LNCaP clone FGC (cell line): ENCODE data around the gene PLPP6.

Source experiments
- DNase-seq: peaks from one replicate; pipeline ENCODE4 v3.0.0-alpha.2; 2011; ENCODE audit warnings: low read depth
- H3K4me3 ChIP-seq: 2 replicates; pipeline ENCODE4 v1.5.1; 2011; ENCODE audit warnings: mild to moderate bottlenecking, low read depth, low read length, control low read depth
- CTCF ChIP-seq: IDR thresholded peaks from 2 replicates; pipeline ENCODE4 v1.5.1; 2012; ENCODE audit warnings: mild to moderate bottlenecking; ENCODE audit not compliant: control insufficient read depth, insufficient read depth; ENCODE audit errors: extremely low read depth

PLPP6 gene

GRCh38 chr9:4678679-4679267, 16.7 kb downstream of the PLPP6 start:
- TF ChIP-seq CTCF, result no peak
- no peak for DNase-seq
- peak overlapping the region; percentile 74 for H3K4me3 ChIP-seq

- peak within 1 kb of the TSS; percentile 74 for H3K4me3 ChIP-seq
- DNase-seq, result peak; percentile 82
- TF ChIP-seq CTCF, result peak; percentile 32
These were observed 17.4 kb downstream of the PLPP6 start, which contains the start of gene CDC37L1 for GRCh38 chr9:4679268-4680172. CDC37L1 (plus strand) TSS chr9:4679569; CDS start chr9:4679768, 199 bp downstream.

GRCh38 chr9:4680173-4680525, 18.1 kb downstream of the PLPP6 start:
- DNase-seq, result no peak
- H3K4me3 ChIP-seq, result peak overlapping the region; percentile 74
- TF ChIP-seq CTCF, result no peak

- no peak for TF ChIP-seq CTCF
- no peak for DNase-seq
- peak overlapping the region; percentile 74 for H3K4me3 ChIP-seq
These were observed 18.7 kb downstream of the PLPP6 start for GRCh38 chr9:4680750-4681149.

GRCh38 chr9:4684820-4685219, 22.7 kb downstream of the PLPP6 start:
- DNase-seq, result no peak
- H3K4me3 ChIP-seq, result no peak overlapping the region
- no peak for TF ChIP-seq CTCF

GRCh38 chr9:4686112-4686511, 24.0 kb downstream of the PLPP6 start:
- H3K4me3 ChIP-seq, result no peak overlapping the region
- DNase-seq, result no peak
- no peak for TF ChIP-seq CTCF

GRCh38 chr9:4686584-4686983, 24.5 kb downstream of the PLPP6 start:
- TF ChIP-seq CTCF, result no peak
- no peak overlapping the region for H3K4me3 ChIP-seq
- DNase-seq, result no peak
